GM18498 (cell line): ENCODE results near the gene ZNF185.

Experiments used
- ATAC-seq: cut with Tn5 transposase; IDR thresholded peaks from one replicate; pipeline ENCODE4 v1.9.1; 2021; ENCODE audit warnings: mild to moderate bottlenecking, moderate library complexity; ENCODE audit not compliant: unreplicated experiment

ZNF185 gene

DNA sequence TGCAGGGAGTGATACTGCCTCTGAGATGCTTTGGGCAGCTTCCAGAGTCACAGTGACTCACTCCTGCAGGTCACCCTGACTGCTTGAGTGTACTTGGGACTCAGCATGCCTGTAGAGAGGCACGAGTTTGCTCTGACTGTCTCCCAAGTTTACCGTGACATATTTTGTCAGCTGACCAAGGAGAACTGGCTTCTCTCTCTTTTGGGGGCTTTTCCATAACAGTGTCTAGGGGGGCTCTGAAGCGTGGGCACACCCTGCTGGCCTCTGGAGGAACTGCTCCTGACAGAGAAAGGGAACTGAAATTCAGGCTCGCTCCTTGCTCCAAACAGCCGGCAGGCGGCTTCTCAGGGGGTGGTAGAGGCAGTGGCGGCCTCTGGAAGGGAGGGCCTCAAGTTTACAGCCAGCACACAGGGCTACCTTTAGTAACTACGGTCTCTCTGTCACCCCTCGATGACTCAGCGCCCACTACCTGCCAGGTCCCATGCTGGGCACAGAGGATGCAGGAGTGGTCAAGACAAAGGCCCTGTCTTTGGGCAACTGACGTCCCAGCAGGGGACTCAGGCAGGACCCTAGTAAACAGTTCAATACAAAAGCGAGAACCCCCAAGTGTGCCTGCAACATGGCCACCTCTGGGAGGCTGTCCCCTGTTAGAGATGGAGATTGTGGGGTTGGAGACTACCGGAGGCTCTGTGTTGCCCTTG is 17.8 kb downstream of the ZNF185 start:
- peak; percentile 83 for ATAC-seq

DNA sequence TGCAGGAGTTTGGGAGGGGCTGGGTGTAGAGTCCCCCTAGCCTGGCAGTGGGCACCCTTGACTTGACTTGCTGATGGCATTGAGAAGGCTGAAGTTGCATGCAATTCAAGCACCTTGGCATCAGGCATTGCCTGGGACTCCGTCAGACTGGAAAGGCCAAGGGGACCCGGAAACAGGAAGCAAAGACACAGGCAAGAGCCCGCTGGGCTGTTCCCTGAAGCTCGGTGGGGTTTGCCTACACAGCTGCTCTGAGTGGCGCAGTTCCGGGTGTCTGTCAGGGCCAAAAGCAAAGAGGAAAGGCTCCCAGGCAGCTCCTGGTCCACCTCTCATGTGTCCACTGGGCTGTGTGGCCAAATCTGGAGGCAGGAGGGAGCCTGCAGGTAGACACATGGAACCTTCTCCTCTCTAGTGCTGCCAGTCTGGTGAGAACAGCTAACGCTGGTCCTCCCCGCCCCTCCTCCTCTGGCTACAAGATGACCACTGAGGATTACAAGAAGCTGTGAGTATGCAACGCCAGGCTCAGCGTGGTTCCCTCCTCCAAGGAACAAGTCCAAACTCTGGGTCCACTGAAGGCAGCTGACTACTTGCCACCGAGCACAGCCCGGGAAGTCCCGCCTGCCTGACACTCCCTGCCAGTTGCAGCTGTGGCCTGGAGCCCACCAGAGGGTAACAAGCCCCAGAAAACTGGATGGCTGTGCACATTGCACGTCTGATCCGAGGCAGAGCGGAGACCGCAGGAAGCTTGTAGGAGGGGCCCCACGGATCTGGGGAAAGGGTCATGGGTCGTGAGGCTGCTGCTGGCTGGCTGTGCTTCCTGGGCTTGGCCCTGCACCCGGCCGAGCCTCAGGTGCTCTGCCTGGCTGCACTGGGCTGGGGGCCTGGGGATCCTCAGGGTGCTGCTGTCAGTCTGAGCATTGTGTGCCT is 20.1 kb downstream of the ZNF185 start:
- ATAC-seq: no peak

DNA sequence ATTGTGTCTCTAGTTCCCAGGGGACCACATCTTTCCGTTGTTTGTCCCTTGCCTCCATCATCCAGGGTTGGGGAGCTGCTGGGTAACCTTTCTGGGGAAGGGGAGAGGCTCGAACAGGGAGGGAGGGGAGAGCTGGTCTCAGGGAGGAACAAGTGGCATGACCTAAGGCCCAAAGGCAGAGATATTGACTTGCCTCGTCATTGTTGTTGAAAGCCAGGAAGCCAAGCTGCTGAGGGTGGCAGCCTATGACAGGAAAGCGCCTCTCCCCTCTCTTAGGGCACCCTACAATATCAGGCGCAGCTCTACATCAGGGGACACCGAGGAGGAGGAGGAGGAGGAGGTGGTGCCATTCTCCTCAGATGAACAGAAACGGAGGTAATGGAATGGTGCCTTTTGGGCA is 20.8 kb downstream of the ZNF185 start:
- no peak for ATAC-seq

DNA sequence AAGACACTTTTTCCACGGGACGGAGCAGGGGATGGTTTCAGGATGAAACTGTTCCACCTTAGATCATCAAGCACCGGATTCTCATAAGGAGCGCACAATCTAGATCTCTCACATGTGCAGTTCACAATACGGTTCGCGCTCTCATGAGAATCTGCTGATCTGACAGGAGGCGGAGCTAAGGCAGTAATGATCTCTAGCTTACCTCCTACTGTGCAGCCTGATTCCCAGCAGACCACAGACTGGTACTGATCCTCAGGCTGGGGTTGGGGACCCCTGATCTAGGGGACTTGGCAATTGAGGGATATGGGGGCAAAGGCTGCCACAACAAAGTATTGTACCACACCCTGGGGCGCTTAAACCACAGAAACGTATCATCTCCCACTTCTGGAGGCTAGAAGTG is 25.7 kb downstream of the ZNF185 start:
- ATAC-seq: no peak

DNA sequence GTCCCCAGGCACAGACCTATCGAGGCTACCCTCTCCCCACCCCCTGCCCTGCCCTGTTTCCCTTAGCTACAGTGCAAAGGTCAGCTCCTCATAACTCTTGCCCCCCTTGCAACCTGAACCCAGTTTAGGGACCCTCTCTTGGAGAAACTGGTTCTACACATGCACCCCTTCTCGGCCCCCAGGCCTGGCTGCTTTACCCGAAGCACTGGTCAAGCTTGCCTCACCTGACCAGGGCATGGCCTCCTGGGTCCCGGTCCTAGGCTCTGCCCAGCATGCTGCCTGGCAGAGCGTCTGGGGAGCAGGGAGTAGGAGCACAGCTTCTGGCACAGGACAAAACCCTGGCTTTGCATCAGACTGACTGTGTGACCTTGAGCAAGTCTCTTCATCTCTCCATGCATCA is 28.0 kb downstream of the ZNF185 start:
- ATAC-seq: no peak

DNA sequence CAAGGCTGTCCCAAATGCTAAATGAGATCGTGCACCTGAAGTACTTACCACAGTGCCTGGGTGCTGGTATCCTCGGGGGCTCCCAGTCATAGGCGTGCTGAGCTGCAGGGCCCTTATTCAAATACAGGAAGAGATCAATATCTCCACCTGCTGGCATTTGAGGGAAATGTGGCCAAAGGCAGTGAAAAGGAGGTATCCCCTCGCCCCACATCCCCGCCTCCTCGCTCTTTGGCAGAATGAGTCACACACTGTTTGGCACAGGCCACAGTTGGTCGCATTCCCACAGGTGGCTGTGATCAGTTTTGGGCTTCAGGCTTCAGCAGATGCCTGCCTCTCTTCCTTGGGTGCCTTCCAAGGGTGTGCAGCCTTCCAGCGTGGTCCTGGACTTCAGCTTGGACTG is 28.4 kb downstream of the ZNF185 start:
- ATAC-seq: no peak

DNA sequence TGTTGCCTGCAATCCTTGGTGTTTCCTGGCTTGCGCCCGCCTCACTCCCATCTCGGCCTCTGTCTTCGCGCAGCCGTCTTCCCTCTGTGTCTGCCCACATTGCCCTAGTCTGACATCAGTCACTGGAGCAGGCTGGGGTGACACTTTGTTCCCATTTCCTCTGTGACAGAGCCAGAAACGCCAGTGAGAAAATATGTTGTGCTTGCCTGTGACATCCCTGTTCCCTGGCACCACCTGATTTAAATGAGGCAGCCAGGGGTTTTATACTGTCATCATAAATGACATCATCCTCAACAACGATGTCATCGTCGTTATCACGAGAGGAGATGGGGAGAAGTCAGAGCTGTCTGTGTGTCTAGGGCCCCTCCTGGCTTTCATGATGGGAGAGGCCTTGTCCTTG is 29.1 kb downstream of the ZNF185 start:
- no peak for ATAC-seq

DNA sequence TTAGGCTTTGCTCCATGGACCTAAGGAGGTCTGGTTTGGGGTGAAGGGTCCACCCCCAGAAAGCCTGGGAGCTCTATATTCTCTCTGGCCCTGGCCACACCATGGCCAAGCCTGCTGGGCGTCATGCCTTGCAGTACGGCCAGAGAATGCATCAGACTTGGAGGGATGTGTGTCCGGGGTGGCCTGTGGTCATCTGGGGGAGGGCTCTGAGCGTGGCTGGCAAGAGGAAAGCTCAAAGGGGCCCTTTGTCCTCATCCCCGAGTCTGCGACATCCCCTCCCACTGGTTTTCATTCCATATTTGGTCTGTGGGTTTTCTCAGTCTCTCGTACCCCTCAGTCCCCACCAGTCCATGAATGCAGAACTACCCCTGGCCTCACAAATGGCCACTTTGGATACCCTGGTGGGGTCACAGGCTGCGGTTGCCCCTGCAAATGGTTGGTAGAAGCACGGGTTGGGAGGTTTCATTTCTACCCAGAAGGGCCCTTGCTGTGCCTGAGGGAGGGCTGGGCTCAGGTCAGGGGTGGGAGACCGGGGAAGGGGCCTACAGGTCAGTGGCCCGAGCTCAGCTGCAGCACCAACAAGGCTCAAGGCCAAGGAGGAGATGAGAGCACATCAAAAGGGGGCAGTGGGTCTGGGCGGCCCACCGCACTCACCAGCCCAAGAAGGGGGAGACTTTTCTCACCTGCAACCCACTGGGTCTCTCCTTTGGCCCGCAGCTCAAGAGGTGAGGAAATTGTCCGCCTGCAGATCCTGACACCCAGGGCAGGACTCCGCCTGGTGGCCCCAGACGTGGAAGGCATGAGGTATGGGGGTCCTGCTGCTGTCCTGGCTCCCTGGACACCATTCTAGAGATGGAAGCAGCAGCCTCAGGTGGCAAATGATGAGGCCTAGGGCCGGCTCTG is 30.2 kb downstream of the ZNF185 start:
- ATAC-seq: no peak

DNA sequence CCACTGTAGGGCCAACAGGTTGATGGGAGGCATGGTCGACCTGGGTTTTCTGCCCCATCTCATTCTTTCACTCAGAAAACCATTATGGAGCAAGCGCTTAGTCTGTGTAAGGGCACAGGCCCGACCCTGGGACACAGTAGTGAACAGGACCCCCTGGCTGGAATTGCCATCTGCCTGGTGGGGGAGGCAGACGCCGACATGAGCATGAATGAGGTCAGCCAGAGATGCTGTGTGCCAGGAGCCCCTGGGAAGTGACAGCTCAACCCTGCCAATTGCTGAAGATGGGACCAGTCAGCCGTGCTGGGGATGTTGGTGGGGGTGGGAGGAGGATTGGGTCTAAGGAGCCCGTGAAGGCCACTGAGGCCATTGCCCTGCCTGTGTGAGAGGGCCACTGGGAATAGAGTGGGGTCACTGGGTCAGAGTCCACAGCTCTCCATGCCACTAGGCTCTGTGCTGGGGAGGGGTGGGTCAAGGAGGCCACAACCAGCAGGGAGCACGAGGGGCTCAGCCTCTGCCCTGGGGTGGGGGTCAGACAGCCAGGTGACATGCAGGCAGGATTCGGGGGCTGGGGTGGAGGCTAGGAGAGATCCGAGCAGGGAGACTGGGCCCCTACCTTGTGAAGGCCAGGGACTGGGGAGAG is 31.0 kb downstream of the ZNF185 start:
- no peak for ATAC-seq

DNA sequence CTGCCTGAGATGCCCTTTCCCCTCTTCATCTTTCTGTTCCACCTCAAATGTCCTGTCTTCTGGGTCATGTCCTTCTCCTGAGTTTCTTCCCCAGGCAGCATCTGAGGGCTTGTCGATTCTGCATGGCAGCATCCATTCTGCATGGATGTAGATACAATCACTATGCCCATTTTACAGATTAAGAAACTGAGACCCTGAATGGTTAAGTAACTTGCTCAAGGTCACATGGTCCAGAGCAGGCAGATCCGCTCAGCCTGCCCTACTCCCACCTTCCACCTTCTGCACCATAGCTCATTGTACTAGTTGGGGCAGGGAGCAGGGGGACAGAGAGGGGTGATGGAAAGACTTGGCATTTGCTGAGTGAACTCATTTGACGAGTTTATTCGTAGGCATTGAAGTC is 32.0 kb downstream of the ZNF185 start:
- ATAC-seq: no peak

DNA sequence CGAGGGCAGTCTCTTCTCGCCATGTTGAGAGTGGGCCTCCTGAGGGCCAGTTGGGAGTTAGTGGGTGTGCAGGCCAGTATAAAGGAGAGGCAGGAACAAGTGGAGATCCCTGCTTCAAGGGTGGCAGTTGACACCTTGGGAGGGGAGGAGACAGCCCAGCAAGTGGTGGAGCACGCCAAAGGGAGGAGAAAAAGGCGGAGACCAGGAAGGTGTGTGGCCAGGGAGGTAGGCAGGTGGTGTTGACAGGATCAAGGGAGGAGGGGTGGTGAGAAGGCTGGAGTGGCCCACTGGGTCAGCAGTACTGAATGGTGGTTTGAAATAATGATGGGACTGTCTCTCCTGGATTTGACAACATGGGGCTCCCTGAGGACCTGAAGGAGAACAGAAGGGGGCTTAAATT is 32.6 kb downstream of the ZNF185 start:
- ATAC-seq: no peak

DNA sequence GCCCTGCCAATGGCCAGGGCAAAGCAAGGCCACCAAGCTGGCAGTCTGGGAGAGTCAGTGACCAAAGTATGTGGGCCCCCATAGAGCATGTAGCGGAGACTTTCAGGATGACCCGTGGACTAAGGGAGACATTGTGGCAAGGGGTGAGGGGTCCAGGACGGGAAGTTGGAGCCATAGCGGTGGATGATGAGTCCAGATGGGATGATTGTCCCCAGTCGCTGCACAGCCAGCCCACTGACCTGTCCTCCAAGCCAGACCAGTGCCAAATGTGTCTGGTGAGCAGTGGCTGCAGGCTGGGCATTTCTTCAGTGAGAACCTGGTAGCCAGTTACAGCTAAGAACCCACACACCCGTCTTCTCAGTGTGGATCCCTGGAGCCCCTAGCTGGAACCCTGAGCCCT is 34.3 kb downstream of the ZNF185 start:
- no peak for ATAC-seq

DNA sequence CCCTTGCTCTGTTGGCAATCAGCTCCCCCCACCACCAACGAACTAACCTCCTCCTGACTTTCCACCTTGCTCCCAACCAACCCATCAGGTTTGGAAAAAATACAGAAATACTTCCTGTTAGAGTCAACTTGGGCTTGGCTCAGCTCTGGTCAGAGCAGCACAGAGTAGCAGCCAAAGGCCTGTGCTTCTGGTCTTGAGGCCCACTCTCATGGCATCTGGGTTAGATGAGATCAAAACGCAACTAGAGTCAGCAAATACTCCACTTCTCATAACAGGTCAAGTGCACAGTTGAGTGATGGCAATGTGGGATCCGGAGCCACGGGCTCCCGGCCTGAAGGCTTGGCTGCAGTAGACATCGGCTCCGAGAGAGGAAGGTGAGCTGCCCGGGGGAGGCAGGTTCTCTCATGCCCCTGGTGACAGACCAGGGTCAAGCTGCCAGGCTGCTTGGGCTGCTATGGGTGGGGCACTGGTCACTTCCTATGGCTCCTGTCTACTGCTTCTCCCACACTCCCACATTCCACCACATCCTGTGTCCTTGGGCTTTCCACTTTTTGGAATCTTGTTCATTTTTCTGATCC is 34.8 kb downstream of the ZNF185 start:
- no peak for ATAC-seq

DNA sequence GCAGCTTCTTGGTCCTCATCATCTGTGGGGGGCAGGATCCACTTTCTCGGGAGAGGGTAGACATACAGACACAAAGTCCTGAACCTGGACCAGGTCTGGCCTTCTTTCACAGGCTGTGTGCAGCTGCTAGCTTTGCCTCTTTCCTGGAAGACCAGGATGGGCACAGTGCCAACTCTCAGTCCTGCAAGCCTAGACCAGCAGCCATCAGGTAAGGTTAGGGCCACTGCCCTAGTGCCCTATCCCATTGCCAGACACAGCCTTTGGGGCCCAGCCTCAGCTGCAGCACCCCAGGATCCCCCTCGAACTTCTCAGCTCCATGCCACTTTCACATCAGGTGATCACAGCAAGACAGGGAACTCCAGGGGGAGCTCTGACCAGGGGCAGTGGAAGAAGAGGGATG is 38.4 kb downstream of the ZNF185 start:
- no peak for ATAC-seq

DNA sequence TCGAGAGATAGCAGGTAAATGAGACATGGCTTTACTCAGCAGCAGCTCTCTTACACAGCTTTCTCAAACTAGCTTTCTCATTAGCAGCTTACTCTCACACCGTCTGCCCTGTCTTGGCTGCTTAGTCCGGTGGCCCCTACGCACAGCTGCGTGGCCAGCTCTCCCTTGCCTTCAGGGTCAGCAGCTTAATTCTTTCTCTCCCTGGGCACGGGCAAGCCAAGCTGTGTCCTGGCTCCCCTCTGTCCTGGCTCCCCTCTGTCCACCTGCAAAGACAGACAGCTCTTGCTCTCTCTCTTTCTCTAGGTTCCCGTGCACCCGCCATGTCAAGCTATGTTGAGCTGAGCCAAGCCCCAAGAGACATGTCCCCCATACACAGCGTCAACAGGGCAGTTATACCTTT is 39.4 kb downstream of the ZNF185 start:
- ATAC-seq: no peak

DNA sequence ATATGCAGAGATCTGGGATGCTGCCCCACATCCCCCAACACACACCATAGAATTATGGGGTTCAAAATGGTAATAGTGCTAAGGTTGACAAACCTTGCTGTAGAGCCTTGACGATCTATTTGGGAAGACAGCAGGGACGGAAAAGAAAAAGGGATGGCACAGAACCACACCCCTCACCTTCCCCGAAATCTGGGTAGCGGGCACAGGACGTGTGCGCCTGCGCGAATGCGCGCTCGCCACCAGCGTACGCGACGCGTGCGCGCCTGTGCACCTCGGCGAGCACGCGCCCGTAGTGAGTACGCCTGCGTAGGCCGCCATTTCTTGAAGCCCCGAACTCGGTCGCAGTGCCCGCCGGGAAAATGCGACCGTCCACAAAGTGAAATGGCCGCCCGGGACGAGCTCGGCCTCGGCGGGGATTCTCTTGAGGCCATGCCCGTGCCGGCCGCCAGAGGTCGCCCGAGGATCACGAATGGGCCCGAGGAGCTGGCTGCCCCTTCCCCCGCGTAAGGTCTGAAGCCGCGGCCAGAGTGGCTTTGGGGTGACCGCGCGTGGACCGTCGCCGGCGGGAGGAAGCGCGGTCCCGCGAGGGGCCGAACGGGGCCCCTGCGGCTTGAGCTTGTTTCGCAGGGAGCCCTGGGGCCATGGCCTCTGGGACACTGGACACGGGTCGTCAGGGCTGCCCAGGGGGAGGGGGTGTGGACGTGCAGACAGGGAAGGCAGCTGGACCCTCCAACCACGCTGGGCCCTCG is 43.6 kb downstream of the ZNF185 start:
- ATAC-seq: peak; percentile 95

DNA sequence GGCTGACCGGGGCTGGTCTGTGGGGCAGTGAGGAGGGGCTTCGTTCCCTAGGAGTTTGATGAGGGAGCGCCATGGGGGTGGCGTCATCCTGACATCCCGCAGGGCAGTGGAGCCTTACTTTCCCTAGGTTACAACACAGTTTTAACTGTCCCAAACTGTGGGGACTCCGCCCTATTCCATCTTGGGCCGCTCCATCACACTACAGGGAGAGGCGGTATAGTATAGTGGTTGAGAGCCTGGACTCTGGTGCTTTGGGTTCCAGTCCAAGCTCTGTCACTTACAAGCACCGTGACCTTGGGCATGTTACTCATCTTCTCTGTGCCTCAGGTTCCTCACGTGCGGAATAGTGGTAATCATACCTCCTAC is 44.2 kb downstream of the ZNF185 start:
- no peak for ATAC-seq

DNA sequence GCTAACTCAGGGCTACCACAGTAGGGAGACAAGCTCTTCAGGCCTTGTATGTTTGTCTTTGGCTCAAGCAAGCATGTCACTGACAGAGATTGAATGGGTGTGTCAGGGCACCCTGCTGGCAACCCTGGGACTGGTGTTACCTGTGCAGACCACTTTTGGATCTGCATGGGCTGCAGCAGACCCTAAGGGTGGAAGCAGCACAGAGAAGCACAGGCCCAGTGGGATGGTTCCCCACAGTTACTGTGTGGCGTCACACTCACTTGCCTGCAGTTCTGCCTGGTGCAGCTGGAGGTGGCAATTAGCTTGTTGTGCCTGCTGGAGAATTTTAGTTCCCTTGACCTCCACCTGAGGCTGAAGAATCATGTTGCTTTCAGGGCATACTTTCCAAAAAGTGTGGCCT is 46.0 kb downstream of the ZNF185 start:
- ATAC-seq: no peak

DNA sequence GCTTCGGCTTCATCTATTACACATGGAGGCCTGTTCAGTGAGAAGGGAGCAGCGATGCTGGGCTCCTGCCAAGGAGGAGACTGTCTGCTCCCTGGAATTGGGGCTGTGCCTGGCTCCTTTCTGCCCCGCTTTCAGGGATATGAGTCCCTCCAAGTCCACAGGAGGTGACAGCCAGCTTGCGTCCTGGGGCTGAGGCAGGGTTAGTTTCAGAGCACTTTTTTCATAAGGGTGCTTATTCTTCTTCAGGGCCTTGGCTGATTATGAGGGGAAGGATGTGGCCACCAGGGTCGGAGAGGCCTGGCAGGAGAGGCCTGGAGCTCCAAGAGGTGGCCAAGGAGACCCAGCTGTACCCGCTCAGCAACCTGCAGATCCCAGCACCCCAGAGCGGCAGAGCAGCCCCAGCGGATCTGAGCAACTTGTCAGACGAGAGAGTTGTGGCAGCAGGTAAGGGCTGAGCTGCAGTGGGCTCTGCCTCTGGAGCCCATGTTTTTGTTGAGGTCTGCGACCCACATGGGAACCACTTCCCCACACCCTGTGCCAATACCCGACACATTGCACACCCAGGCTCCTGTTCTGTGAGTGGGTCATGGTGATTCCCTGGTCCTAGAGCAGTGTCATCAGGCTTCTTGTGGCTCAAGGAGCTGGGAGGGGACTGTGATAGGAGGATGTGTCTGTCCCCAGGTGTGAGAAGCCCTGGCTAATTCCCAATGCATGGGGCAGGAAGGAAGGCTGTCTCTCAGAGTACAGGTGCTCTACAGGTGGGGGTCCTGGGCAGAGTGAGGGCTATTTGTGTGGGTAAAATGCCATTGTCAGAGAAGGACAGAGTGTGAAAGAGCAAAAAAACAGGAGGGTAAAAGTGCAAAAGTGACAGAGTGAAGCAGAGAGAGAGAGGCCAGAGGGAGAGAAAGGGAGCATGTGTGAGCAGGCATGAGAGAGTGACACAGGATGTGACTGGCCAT is 47.4 kb downstream of the ZNF185 start:
- ATAC-seq: no peak
